Measurements from ENCODE around the gene ZNF346. TPM values are rescaled to one million over a fixed set of nuclear protein-coding genes. Genes with fewer than 3 reads are reported as not detected.

The ZNF346 gene
- total RNA-seq, 4 donors from 2014 or later, result 13.9 to 29.0 (median 15.8) TPM

DNA sequence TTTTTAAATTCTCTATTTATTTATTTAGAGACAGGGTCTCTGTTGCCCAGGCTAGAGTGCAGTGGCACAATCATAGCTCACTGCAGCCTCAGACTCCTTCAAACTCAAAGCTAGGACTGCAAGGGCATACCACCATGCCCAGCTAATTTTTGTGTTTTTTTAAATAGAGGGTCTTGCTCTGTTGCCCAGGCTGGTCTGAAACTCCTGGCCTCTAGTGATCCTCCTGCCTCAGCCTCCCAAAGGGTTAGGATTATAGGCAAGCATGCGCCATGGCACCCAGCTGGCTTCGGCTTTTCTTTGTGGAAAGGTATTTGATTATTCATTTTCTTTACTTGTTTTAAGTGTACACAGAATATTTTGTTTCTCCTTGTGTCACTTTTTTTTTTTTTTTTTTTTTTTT, 5.2 kb downstream of the ZNF346 start:
- H3K27ac ChIP-seq, result no peak overlapping the region
- WGBS, result 96% methylated on average over 2 of the region's 2 CpGs
- no peak for DNase-seq (ENCODE audit: low spot score in 2 of 2)
- peaks cover 13% of the 10 kb centered on the region for H3K36me3 ChIP-seq
- no peak overlapping the region for H3K4me3 ChIP-seq
- TF ChIP-seq, protein P1, sequence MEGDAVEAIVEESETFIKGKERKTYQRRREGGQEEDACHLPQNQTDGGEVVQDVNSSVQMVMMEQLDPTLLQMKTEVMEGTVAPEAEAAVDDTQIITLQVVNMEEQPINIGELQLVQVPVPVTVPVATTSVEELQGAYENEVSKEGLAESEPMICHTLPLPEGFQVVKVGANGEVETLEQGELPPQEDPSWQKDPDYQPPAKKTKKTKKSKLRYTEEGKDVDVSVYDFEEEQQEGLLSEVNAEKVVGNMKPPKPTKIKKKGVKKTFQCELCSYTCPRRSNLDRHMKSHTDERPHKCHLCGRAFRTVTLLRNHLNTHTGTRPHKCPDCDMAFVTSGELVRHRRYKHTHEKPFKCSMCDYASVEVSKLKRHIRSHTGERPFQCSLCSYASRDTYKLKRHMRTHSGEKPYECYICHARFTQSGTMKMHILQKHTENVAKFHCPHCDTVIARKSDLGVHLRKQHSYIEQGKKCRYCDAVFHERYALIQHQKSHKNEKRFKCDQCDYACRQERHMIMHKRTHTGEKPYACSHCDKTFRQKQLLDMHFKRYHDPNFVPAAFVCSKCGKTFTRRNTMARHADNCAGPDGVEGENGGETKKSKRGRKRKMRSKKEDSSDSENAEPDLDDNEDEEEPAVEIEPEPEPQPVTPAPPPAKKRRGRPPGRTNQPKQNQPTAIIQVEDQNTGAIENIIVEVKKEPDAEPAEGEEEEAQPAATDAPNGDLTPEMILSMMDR (IDR thresholded peaks at IDR 0.05), result no peak
- no peak for TF ChIP-seq POLR2AphosphoS5 (IDR thresholded peaks at IDR 0.05)
- TF ChIP-seq POLR2A (IDR thresholded peaks at IDR 0.05), result no peak
- no peak for TF ChIP-seq EP300 (IDR thresholded peaks at IDR 0.05)
- H3K4me1 ChIP-seq, result peaks cover 20% of the 10 kb centered on the region
- H3K27me3 ChIP-seq, result no peaks in the 10 kb centered on the region
- peaks cover 4% of the 10 kb centered on the region for H3K9me3 ChIP-seq

GRCh38 chr5:177029498-177029897, 7.0 kb downstream of the ZNF346 start:
- H3K36me3 ChIP-seq, result peaks cover 13% of the 10 kb centered on the region
- TF ChIP-seq, protein P1 (IDR thresholded peaks at IDR 0.05), result no peak
- TF ChIP-seq POLR2AphosphoS5 (IDR thresholded peaks at IDR 0.05) (no peak), EP300 (IDR thresholded peaks at IDR 0.05) (no peak), POLR2A (IDR thresholded peaks at IDR 0.05) (no peak)
- no peak overlapping the region for H3K27ac ChIP-seq
- 91% methylated on average over 6 of the region's 6 CpGs for WGBS
- H3K4me3 ChIP-seq, result no peak overlapping the region
- peaks cover 8% of the 10 kb centered on the region for H3K4me1 ChIP-seq
- no peak for DNase-seq (ENCODE audit: low spot score in 2 of 2)
- H3K27me3 ChIP-seq, result no peaks in the 10 kb centered on the region
- H3K9me3 ChIP-seq, result peaks cover 4% of the 10 kb centered on the region

- Histone ChIP-seq H3K27ac (no peak overlapping the region), H3K4me3 (no peak overlapping the region), H3K4me1 (peaks cover 4% of the 10 kb centered on the region), H3K9me3 (peaks cover 4% of the 10 kb centered on the region), H3K27me3 (no peaks in the 10 kb centered on the region), H3K36me3 (peaks cover 6% of the 10 kb centered on the region)
- 77% methylated on average over 1 of the region's 1 CpG for WGBS
- TF ChIP-seq, protein P1 (IDR thresholded peaks at IDR 0.05), result no peak
- TF ChIP-seq EP300 (IDR thresholded peaks at IDR 0.05) (no peak), POLR2A (IDR thresholded peaks at IDR 0.05) (no peak), POLR2AphosphoS5 (IDR thresholded peaks at IDR 0.05) (no peak)
- DNase-seq (ENCODE audit: low spot score in 2 of 2), result no peak
These were observed 13.5 kb downstream of the ZNF346 start for GRCh38 chr5:177035976-177036375.

DNA sequence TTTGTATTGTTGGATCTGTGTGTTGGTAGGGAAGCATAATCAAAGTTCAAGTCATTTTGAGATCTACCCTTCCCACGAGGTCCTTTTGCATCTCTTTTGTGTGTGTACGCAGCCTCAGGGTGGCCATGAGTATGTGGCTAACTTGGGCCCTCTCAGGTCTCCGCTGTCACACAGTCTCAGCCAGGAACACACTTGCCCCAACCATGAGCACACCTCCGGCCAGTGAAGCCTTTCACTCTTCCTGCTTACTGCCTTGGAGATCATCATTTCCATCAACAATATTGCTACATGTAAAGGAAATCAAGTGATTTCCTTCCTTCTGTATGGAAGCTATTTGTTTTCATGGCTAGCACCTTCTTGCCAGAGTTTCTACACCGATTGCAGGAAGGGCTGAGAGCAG, 13.9 kb downstream of the ZNF346 start:
- peaks cover 6% of the 10 kb centered on the region for H3K4me1 ChIP-seq
- peaks cover 7% of the 10 kb centered on the region for H3K36me3 ChIP-seq
- no peaks in the 10 kb centered on the region for H3K27me3 ChIP-seq
- TF ChIP-seq POLR2A (IDR thresholded peaks at IDR 0.05), result no peak
- TF ChIP-seq, protein P1 (IDR thresholded peaks at IDR 0.05), result no peak
- TF ChIP-seq POLR2AphosphoS5 (IDR thresholded peaks at IDR 0.05), result no peak
- TF ChIP-seq EP300 (IDR thresholded peaks at IDR 0.05), result no peak
- no peak overlapping the region for H3K4me3 ChIP-seq
- H3K27ac ChIP-seq, result no peak overlapping the region
- H3K9me3 ChIP-seq, result peaks cover 1% of the 10 kb centered on the region
- 76% methylated on average over 5 of the region's 5 CpGs for WGBS
- DNase-seq (ENCODE audit: low spot score in 2 of 2), result no peak

DNA sequence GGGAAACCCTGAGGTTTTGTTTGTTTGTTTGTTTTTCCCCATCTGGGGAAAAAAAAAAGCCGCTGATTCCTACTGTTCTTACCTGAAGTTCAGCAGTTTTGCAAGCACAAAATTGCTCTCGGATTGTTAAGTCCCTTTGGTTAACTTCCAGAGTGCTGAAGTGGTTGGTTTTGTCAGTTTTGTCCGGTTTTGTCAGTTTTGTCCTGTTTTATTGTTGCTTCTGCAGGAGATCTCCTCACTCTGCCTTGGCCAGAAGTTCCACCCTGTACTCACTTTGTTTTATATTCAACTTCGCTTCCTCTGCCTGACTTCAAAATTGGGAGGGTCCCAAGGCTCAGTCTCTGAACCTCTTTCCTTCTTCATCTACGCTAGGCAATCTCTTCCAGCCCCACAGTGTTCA, 14.4 kb downstream of the ZNF346 start:
- DNase-seq (ENCODE audit: low spot score in 2 of 2), result no peak
- Histone ChIP-seq H3K4me3 (no peak overlapping the region), H3K27me3 (no peaks in the 10 kb centered on the region), H3K9me3 (no peaks in the 10 kb centered on the region), H3K27ac (no peak overlapping the region), H3K36me3 (peaks cover 12% of the 10 kb centered on the region), H3K4me1 (peaks cover 6% of the 10 kb centered on the region)
- 92% methylated on average over 5 of the region's 5 CpGs for WGBS
- TF ChIP-seq, protein P1 (IDR thresholded peaks at IDR 0.05), result no peak
- TF ChIP-seq POLR2A (IDR thresholded peaks at IDR 0.05), result no peak

All from suprapubic skin (tissue), 4 donors.